Stimulated activated effector memory CD8-positive, alpha-beta T cell treated with anti-CD3 and anti-CD28 coated beads, Interleukin-12 subunit alpha, Interleukin-12 subunit beta, amount 100 ng/mL, for 72 hours (primary cell): Measurements from ENCODE around the gene DPF3.

Experiments
- ATAC-seq: fragments of 150-1000 bp; cut with Tn5 transposase; 2 replicates; pipeline ENCODE4 v1.10.0; 2021
- DNase-seq, 2 donors: peaks; one replicate each; pipeline ENCODE4 v3.0.0; 2021 to 2022; ENCODE audit warnings: low spot score in 2 of 2
- H3K27ac Mint-ChIP-seq: one replicate; pipeline ENCODE4 v1.8.0; 2022; ENCODE audit warnings: mild to moderate bottlenecking, mixed read lengths
- H3K36me3 Mint-ChIP-seq: one replicate; pipeline ENCODE4 v1.8.0; 2022; ENCODE audit warnings: mild to moderate bottlenecking, mixed read lengths
- H3K4me1 Mint-ChIP-seq: one replicate; pipeline ENCODE4 v1.8.0; 2022; ENCODE audit warnings: mixed read lengths
- H3K4me3 Mint-ChIP-seq: one replicate; pipeline ENCODE4 v1.8.0; 2022; ENCODE audit warnings: mild to moderate bottlenecking, mixed read lengths
- H3K9me3 Mint-ChIP-seq: one replicate; pipeline ENCODE4 v1.8.0; 2022; ENCODE audit warnings: mixed read lengths

The DPF3 gene

DNA sequence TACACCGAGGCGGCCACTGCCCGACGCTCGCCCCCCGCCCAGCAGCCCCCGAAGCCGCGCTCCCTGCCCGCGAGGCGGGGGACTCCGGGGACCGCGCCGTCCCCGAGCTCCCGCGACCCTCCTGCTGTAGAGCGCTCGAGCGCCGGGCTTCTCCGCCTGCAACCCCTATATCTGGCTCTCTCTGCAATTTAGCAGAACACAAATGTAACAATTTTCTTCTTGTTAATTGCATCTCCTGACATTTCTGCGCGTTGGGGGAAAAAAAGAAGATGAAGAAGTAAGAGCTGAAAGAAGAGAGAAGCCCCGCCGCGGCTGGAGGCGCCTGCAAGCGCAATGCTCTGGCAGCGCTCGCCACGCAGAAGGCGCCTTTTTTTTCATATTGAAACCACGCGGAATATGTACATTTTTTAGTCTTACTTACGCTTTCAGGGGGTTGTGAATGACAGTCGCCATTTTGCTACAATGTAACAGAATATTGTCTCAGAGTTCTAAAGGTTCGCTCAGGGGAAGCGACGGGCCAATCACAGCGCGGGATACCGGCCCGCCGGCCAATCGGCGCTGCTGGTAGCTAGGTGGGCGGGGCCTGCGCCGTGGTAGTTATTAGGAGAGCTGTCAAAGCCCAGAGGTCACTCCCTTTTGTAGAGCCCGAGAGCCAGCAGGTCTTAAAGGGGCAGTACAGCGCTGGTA lies at the start of gene DPF3:
DPF3 (minus strand) TSS at position 466 of the 687 bp plus-strand sequence; CDS start at position 453, 13 bp downstream.
- H3K4me1 Mint-ChIP-seq: peaks cover 25% of the 10 kb centered on the region
- H3K4me3 Mint-ChIP-seq: peak within 1 kb of the TSS; percentile 85
- no peaks in the 10 kb centered on the region for H3K9me3 Mint-ChIP-seq
- peaks cover 15% of the 10 kb centered on the region for H3K36me3 Mint-ChIP-seq
- peak within 1 kb of the TSS; percentile 42 for H3K27ac Mint-ChIP-seq
- DNase-seq (peak; percentile 83 to 96), ATAC-seq (peak; percentile 98)

DNA sequence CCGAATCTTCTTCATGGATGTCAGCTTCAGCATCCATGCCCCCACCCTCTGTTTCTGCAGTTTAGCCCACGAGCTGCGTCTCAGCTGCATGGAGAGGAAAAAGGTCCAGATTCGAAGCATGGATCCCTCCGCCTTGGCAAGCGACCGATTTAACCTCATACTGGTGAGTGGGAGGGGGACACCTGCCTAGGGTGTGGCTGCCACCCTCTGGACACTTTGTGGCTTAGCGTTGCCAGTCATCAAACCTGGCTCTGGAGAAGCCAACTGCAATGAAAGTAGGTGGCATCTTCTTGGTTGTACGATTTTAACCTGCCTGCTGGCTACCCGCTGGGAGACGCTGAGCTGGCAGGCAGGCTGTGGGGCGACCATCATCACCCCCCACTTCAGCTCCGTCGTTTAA lies 49.0 kb upstream of the DPF3 start:
- Mint-ChIP-seq H3K27ac (no peak overlapping the region), H3K4me1 (peaks cover 10% of the 10 kb centered on the region), H3K4me3 (no peak overlapping the region), H3K9me3 (no peaks in the 10 kb centered on the region), H3K36me3 (peaks cover 72% of the 10 kb centered on the region)
- no peak for DNase-seq
- ATAC-seq: no peak

DNA sequence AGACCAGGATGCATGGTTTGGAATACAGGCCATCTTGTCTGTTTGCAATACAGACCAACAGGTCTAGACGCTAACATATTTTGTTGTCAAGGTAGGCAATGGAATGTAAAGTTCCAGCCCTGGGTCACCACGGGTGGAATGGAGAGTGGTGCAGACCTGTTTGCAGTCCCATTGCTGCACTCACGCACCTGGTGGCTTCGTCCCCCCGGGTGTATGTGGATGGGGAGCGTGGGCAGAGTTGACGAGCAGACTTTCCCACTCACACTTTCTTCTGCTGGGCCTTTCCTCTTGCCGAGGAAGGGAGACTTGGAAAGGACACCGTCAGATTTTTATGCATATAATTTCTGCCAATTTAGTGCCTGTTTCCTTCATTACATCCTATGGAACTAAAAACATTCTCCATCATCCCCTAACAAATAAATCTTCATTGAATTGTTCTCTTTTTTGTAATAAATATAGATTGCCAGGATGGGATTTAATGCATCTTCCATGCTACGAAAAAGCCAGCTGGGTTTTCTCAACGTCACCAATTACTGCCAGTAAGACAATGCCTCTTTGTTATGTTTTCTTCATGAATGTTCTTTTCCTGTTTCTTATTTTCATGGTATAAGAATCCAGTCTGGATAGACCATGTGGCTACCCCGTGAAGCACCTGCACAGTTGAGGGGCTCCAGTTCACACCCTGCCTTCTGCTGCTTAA lies 47.5 kb upstream of the DPF3 start:
- H3K27ac Mint-ChIP-seq: no peak overlapping the region
- no peak for ATAC-seq
- no peak for DNase-seq
- H3K9me3 Mint-ChIP-seq: no peaks in the 10 kb centered on the region
- H3K4me3 Mint-ChIP-seq: no peak overlapping the region
- peaks cover 78% of the 10 kb centered on the region for H3K36me3 Mint-ChIP-seq
- H3K4me1 Mint-ChIP-seq: peaks cover 17% of the 10 kb centered on the region

DNA sequence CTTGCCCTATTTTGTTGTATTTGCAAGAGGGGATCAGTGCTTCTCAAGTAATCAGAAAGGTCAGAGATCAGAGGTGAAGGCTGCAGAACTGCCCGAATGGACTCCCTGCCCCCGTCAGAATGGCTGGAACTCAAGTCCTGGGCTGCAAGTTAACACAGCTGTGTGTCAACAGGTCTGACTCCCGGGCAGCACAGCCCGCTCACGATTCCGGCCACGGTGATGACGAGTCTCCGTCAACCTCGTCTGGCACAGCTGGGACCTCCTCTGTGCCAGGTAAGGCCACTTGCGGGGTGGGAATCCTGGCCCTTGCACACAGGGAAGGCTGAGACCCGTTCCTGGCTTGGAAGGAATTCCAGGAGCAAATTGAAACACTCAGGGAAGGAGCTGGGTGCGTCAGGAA lies 45.7 kb upstream of the DPF3 start:
- Mint-ChIP-seq H3K27ac (no peak overlapping the region), H3K36me3 (peaks cover 64% of the 10 kb centered on the region), H3K4me3 (no peak overlapping the region), H3K4me1 (peaks cover 19% of the 10 kb centered on the region), H3K9me3 (no peaks in the 10 kb centered on the region)
- no peak for ATAC-seq
- DNase-seq: no peak

GRCh38 chr14:72932893-72933292 lies 39.0 kb upstream of the DPF3 start:
- H3K4me3 Mint-ChIP-seq: no peak overlapping the region
- ATAC-seq (no peak), DNase-seq (no peak)
- H3K4me1 Mint-ChIP-seq: peaks cover 23% of the 10 kb centered on the region
- H3K9me3 Mint-ChIP-seq: no peaks in the 10 kb centered on the region
- no peak overlapping the region for H3K27ac Mint-ChIP-seq
- peaks cover 10% of the 10 kb centered on the region for H3K36me3 Mint-ChIP-seq

GRCh38 chr14:72929316-72930080 lies 35.6 kb upstream of the DPF3 start:
- DNase-seq (no peak), ATAC-seq (no peak)
- Mint-ChIP-seq H3K4me3 (no peak overlapping the region), H3K36me3 (peaks cover 4% of the 10 kb centered on the region), H3K4me1 (peaks cover 13% of the 10 kb centered on the region), H3K27ac (no peak overlapping the region), H3K9me3 (no peaks in the 10 kb centered on the region)

GRCh38 chr14:72928872-72929271 lies 35.0 kb upstream of the DPF3 start:
- no peak overlapping the region for H3K4me3 Mint-ChIP-seq
- DNase-seq (no peak), ATAC-seq (no peak)
- H3K4me1 Mint-ChIP-seq: peaks cover 11% of the 10 kb centered on the region
- H3K27ac Mint-ChIP-seq: no peak overlapping the region
- H3K36me3 Mint-ChIP-seq: peaks cover 4% of the 10 kb centered on the region
- no peaks in the 10 kb centered on the region for H3K9me3 Mint-ChIP-seq

GRCh38 chr14:72926292-72927028 lies 32.6 kb upstream of the DPF3 start, which contains the start of gene DCAF4:
DCAF4 (plus strand) TSS chr14:72926464; CDS start chr14:72937979, 11,515 bp downstream.
- Mint-ChIP-seq H3K4me1 (peaks cover 6% of the 10 kb centered on the region), H3K4me3 (peak within 1 kb of the TSS; percentile 86), H3K27ac (peak within 1 kb of the TSS; percentile 90), H3K9me3 (no peaks in the 10 kb centered on the region), H3K36me3 (peaks cover 4% of the 10 kb centered on the region)
- ATAC-seq (peak; percentile 97), DNase-seq (peak; percentile 79 to 94)

- DNase-seq (no peak), ATAC-seq (peak; percentile 42)
- Mint-ChIP-seq H3K36me3 (no peaks in the 10 kb centered on the region), H3K4me1 (peaks cover 6% of the 10 kb centered on the region), H3K9me3 (no peaks in the 10 kb centered on the region), H3K27ac (peak overlapping the region; percentile 90), H3K4me3 (peak overlapping the region; percentile 86)
These were observed 32.0 kb upstream of the DPF3 start for GRCh38 chr14:72925815-72926291.

DNA sequence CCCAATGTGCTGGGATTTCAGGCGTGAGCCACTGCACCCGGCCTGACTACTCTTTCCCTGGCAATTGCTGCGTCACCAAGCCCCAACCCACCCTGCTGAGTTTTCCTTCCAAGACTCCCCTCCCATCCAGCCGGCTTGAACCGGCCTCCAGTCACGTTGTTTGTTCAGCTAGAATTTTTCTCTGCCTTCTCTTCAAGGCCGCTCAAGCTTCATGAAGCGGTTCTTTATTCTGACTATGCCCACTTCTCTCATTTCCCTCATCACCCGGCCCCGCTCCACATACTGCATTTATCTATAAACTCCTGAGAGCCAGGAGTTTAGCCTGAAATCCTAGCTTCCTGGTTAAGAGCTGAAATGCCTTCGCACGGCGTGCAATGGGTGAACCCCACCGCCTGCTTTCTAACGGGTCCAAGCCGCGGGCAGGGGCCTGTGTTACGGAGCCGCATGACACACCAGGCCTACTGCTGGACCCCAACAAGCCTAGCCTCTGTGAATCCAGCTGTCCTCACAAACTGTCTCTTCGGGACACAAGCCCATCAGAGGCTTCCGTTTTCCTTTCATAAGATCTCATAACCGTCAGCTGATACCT lies 31.4 kb upstream of the DPF3 start:
- no peak for DNase-seq
- Mint-ChIP-seq H3K36me3 (no peaks in the 10 kb centered on the region), H3K4me3 (peak overlapping the region; percentile 86), H3K9me3 (no peaks in the 10 kb centered on the region), H3K4me1 (peaks cover 6% of the 10 kb centered on the region), H3K27ac (peak overlapping the region; percentile 90)
- no peak for ATAC-seq

- Mint-ChIP-seq H3K4me1 (peaks cover 6% of the 10 kb centered on the region), H3K36me3 (no peaks in the 10 kb centered on the region), H3K4me3 (no peak overlapping the region), H3K27ac (no peak overlapping the region), H3K9me3 (no peaks in the 10 kb centered on the region)
- DNase-seq (no peak), ATAC-seq (no peak)
These were observed 30.4 kb upstream of the DPF3 start for GRCh38 chr14:72924337-72924736.

- no peak for ATAC-seq
- Mint-ChIP-seq H3K9me3 (no peaks in the 10 kb centered on the region), H3K4me3 (no peak overlapping the region), H3K27ac (no peak overlapping the region), H3K4me1 (peaks cover 6% of the 10 kb centered on the region), H3K36me3 (no peaks in the 10 kb centered on the region)
- DNase-seq: no peak
These were observed 27.5 kb upstream of the DPF3 start for GRCh38 chr14:72921396-72921795.

DNA sequence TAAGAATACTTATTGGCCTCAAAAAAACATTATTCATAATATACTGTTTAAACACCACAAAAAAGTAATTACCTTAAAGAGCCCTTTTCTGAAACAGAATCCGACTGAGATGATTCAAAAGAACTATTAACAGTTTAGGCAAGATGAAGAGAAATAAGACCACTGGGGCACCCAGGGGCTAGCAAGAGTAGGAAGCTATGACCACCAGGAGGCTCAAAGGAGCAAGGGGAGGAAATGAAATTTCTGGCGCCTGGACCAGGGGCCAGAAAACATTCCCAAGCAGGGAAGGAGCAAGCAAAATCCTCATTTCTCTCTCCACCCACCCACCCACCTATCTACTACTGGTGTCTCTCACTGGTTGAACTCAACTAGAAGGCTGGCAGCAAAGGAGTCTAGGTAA lies 26.1 kb upstream of the DPF3 start:
- DNase-seq (no peak), ATAC-seq (no peak)
- no peaks in the 10 kb centered on the region for H3K4me1 Mint-ChIP-seq
- H3K36me3 Mint-ChIP-seq: no peaks in the 10 kb centered on the region
- H3K9me3 Mint-ChIP-seq: no peaks in the 10 kb centered on the region
- no peak overlapping the region for H3K4me3 Mint-ChIP-seq
- H3K27ac Mint-ChIP-seq: no peak overlapping the region

- Mint-ChIP-seq H3K4me1 (no peaks in the 10 kb centered on the region), H3K27ac (no peak overlapping the region), H3K36me3 (no peaks in the 10 kb centered on the region), H3K4me3 (no peak overlapping the region), H3K9me3 (no peaks in the 10 kb centered on the region)
- ATAC-seq (no peak), DNase-seq (no peak)
These were observed 23.3 kb upstream of the DPF3 start for GRCh38 chr14:72917094-72917802.
